Liver (tissue), 9 donors: Measurements from ENCODE around the gene ODAD3. TPM values are rescaled to one million over a fixed set of nuclear protein-coding genes. Genes with fewer than 3 reads are reported as not detected.

ENCODE experiments used
- DNase-seq: peaks from one replicate; pipeline ENCODE4 v3.0.0-alpha.2; 2017; ENCODE audit warnings: low spot score
- H3K27ac ChIP-seq, 2 donors: one replicate each; pipeline ENCODE4 v1.7.0; 2013; ENCODE audit warnings: inconsistent platforms in 2 of 2, low read length in 2 of 2, control low read depth in 1 of 2, low read depth in 1 of 2, mild to moderate bottlenecking in 1 of 2
- H3K27me3 ChIP-seq, 4 donors: one replicate each; pipeline versions ENCODE4 v1.6.1 to v1.7.0; 2013; ENCODE audit warnings: low read length in 3 of 4, inconsistent platforms in 1 of 4, mild to moderate bottlenecking in 1 of 4, moderate library complexity in 1 of 4; ENCODE audit not compliant: control insufficient read depth in 4 of 4, insufficient read depth in 4 of 4
- H3K36me3 ChIP-seq, 4 donors: one replicate each; pipeline versions ENCODE4 v1.6.1 to v1.7.0; 2013; ENCODE audit warnings: low read length in 3 of 4, mild to moderate bottlenecking in 3 of 4, low read depth in 1 of 4, moderate library complexity in 1 of 4; ENCODE audit not compliant: control insufficient read depth in 4 of 4, insufficient read depth in 3 of 4
- H3K4me1 ChIP-seq, 4 donors: one replicate each; pipeline versions ENCODE4 v1.6.1 to v1.7.0; 2013; ENCODE audit warnings: low read length in 3 of 4, mild to moderate bottlenecking in 3 of 4, moderate library complexity in 1 of 4; ENCODE audit not compliant: control insufficient read depth in 4 of 4, insufficient read depth in 4 of 4
- H3K4me3 ChIP-seq, 3 donors: one replicate each; pipeline versions ENCODE4 v1.6.1 to v1.7.0; 2013; ENCODE audit warnings: low read length in 3 of 3, control low read depth in 1 of 3, low read depth in 1 of 3, mild to moderate bottlenecking in 1 of 3
- H3K9ac ChIP-seq, 2 donors: one replicate each; pipeline ENCODE4 v1.7.0; 2013; ENCODE audit warnings: low read length in 2 of 2, mild to moderate bottlenecking in 2 of 2, moderate library complexity in 2 of 2, control low read depth in 1 of 2, low read depth in 1 of 2
- H3K9me3 ChIP-seq, 4 donors: one replicate each; pipeline versions ENCODE4 v1.6.1 to v1.7.0; 2013; ENCODE audit warnings: low read length in 3 of 4; ENCODE audit not compliant: control insufficient read depth in 4 of 4
- CTCF ChIP-seq: fragments of 150-350 bp; IDR thresholded peaks from 2 replicates; pipeline ENCODE4 v1.5.1; 2017; ENCODE audit warnings: improper control_type of control experiment, low read depth, low read length; ENCODE audit not compliant: missing input control
- EGR1 ChIP-seq, 2 donors: IDR thresholded peaks; 2 replicates each; pipeline ENCODE4 v1.6.1; 2016 to 2018; ENCODE audit warnings: antibody characterized with exemption in 2 of 2, low read depth in 2 of 2
- FOXA2 ChIP-seq: IDR thresholded peaks from 2 replicates; pipeline ENCODE4 v1.6.1; 2016; ENCODE audit warnings: antibody characterized with exemption
- GABPA ChIP-seq, 2 donors: IDR thresholded peaks in 1 of 2; conservative IDR thresholded peaks in 1 of 2; 2 replicates each; pipeline ENCODE4 v1.6.1; 2016; ENCODE audit warnings: antibody characterized with exemption in 2 of 2, mild to moderate bottlenecking in 1 of 2, moderate library complexity in 1 of 2
- HNF4A ChIP-seq, 2 donors: conservative IDR thresholded peaks; 2 replicates each; pipeline ENCODE4 v1.6.1; 2016; ENCODE audit warnings: antibody characterized with exemption in 2 of 2, mild to moderate bottlenecking in 2 of 2
- HNF4G ChIP-seq: IDR thresholded peaks from 2 replicates; pipeline ENCODE4 v1.6.1; 2016; ENCODE audit warnings: antibody characterized with exemption
- MAX ChIP-seq: IDR thresholded peaks from 2 replicates; pipeline ENCODE4 v1.6.1; 2016; ENCODE audit warnings: antibody characterized with exemption
- NR2F2 ChIP-seq: IDR thresholded peaks from 2 replicates; pipeline ENCODE4 v1.6.1; 2016; ENCODE audit warnings: antibody characterized with exemption
- RAD21 ChIP-seq, 2 donors: IDR thresholded peaks; 2 replicates each; pipeline ENCODE4 v1.6.1; 2016; ENCODE audit warnings: antibody characterized with exemption in 2 of 2, mild to moderate bottlenecking in 2 of 2
- REST ChIP-seq: IDR thresholded peaks from 2 replicates; pipeline ENCODE4 v1.6.1; 2016; ENCODE audit warnings: antibody characterized with exemption, mild to moderate bottlenecking
- RXRA ChIP-seq, 2 donors: IDR thresholded peaks; 2 replicates each; pipeline ENCODE4 v1.6.1; 2017 to 2018; ENCODE audit warnings: antibody characterized with exemption in 2 of 2, mild to moderate bottlenecking in 1 of 2
- SP1 ChIP-seq: IDR thresholded peaks from 2 replicates; pipeline ENCODE4 v1.6.1; 2018; ENCODE audit warnings: antibody characterized with exemption, mild to moderate bottlenecking
- TAF1 ChIP-seq: conservative IDR thresholded peaks from 2 replicates; pipeline ENCODE4 v1.6.1; 2016; ENCODE audit warnings: antibody characterized with exemption, mild to moderate bottlenecking
- YY1 ChIP-seq: IDR thresholded peaks from 2 replicates; pipeline ENCODE4 v1.6.1; 2016; ENCODE audit warnings: antibody characterized with exemption, mild to moderate bottlenecking
- WGBS: extraction: QIAGEN DNeasy Blood & Tissue Kit; methylation state at CpG from one replicate; pipeline ENCODE4 v1.1.7; 2013; 5-methylcytosine and 5-hydroxymethylcytosine counted together
- polyA plus RNA-seq, 2 donors: library from polyadenylated mRNA; stranded (reverse) in 1 of 2; unstranded in 1 of 2; fragments of 200-250 nt in 1 of 2; fragments of >200 nt in 1 of 2; fragmentation: Nextera tagmentation in 1 of 2; extraction: Ambion mirVana in 1 of 2; gene quantifications; one replicate each; pipeline versions ENCODE4 v1.2.1 to v1.2.3, GENCODE V29; 2013 to 2015
- total RNA-seq, 2 donors: library from RNA; depleted of rRNA; stranded (reverse); fragments of >200 nt; gene quantifications; one replicate each; pipeline ENCODE4 v1.2.3, GENCODE V29; 2014
- donor health status: healthy.
- donor health status: healthy.
- donor health status: healthy.
- donor health status: healthy.
- donor health status: healthy.

The ODAD3 gene
- total and polyA plus RNA-seq, 4 donors = 0.08 to 0.46 (median 0.21) TPM; not detected in 1

- no peak for TF ChIP-seq REST
- no peak for TF ChIP-seq TAF1
- no peak for TF ChIP-seq SP1
- TF ChIP-seq RXRA (IDR thresholded peaks at IDR 0.05) = no peak
- TF ChIP-seq MAX = no peak
Observed at GRCh38 chr19:11423164-11423790, 11.6 kb downstream of the ODAD3 start (continued).

GRCh38 chr19:11422163-11423065 lies 12.5 kb downstream of the ODAD3 start:
- TF ChIP-seq FOXA2 (no peak), GABPA (IDR thresholded peaks at IDR 0.05 in 1 of 2, conservative IDR thresholded peaks at IDR 0.05 in 1 of 2) (no peak), RAD21 (IDR thresholded peaks at IDR 0.05) (no peak), NR2F2 (no peak), EGR1 (IDR thresholded peaks at IDR 0.05; ENCODE audit: low read depth in 2 of 2) (no peak), YY1 (no peak), MAX (no peak), CTCF (no peak), HNF4G (no peak), HNF4A (conservative IDR thresholded peaks at IDR 0.05) (no peak)
- H3K9me3 ChIP-seq = peaks cover 0 to 2% (median 0%) of the 10 kb centered on the region in 4 donors
- 10% methylated on average over 56 of the region's 56 CpGs for WGBS
- no peaks in the 10 kb centered on the region for H3K36me3 ChIP-seq
- DNase-seq = peak; percentile 68
- peak overlapping the region in 1 of 3 donors; percentile 26 for H3K4me3 ChIP-seq
- H3K4me1 ChIP-seq = peaks cover 8 to 23% (median 12%) of the 10 kb centered on the region in 4 donors
- H3K27ac ChIP-seq = peak overlapping the region in 1 of 2 donors; percentile 25
- H3K27me3 ChIP-seq = no peaks in the 10 kb centered on the region
- no peak overlapping the region for H3K9ac ChIP-seq
